ENCODE data around the gene CD63. TPM values are rescaled to one million over a fixed set of nuclear protein-coding genes. Genes with fewer than 3 reads are reported as not detected.
A peak's percentile ranks its signal among the peaks of the same experiment; 100 is the strongest.

Gene CD63
- total and polyA plus RNA-seq, 2 experiments from 2014 or later = 1,401 to 2,624 TPM

DNA sequence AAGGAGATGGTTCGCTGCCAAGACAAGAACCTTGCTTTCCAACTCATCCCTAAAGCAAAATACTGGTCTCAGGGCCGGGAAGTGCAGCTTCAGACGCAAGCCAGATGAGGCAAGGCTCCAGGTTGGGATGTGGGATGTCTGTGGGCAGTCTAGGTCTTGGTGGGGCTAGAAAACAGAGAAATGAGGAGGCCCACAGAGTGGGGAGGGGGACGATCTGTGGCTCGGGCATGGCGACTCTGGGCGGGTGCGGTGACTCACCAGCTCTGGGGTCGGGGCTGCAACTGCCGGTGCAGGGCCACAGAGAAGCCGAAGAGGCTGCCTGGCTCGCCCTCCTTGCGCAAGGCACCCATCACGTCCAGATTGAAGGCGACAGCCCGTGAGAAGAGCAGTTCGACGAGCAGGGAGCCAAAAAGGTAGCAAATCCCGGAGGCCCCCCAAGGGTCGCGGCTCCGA, 21.6 kb downstream of the CD63 start:
- DNase-seq (ENCODE audit: low spot score) = peak; percentile 56
- 4% methylated on average over 16 of the region's 22 CpGs for WGBS (ENCODE audit: low lambda C conversion rate, missing lambda C conversion rate)
- H3K27me3 ChIP-seq = peaks cover 51% of the 10 kb centered on the region
- H4K20me1 ChIP-seq (ENCODE audit: insufficient read depth, poor library complexity, severe bottlenecking) = no peaks in the 10 kb centered on the region
- no peaks in the 10 kb centered on the region for H3K79me2 ChIP-seq
- peak overlapping the region; percentile 98 for H3K4me2 ChIP-seq
- TF ChIP-seq EZH2 (IDR thresholded peaks at IDR 0.05; ENCODE audit: borderline replicate concordance) = no peak
- no peaks in the 10 kb centered on the region for H3K9me2 ChIP-seq (replicated peaks; ENCODE audit: insufficient read depth)
- no peaks in the 10 kb centered on the region for H3K4me1 ChIP-seq (ENCODE audit: insufficient read depth)
- H3K9me3 ChIP-seq (ENCODE audit: low read depth) = no peaks in the 10 kb centered on the region
- H2AFZ ChIP-seq = peak overlapping the region; percentile 76
- no peak overlapping the region for H3K27ac ChIP-seq
- H3K4me3 ChIP-seq = peak overlapping the region; percentile 42
- no peaks in the 10 kb centered on the region for H3K36me3 ChIP-seq (replicated peaks; ENCODE audit: insufficient read depth, low read depth)

- no peaks in the 10 kb centered on the region for H3K9me2 ChIP-seq (replicated peaks; ENCODE audit: insufficient read depth)
- no peaks in the 10 kb centered on the region for H3K4me1 ChIP-seq (ENCODE audit: insufficient read depth)
- no peak overlapping the region for H3K27ac ChIP-seq
- WGBS (ENCODE audit: low lambda C conversion rate, missing lambda C conversion rate) = 67% methylated on average over 2 of the region's 2 CpGs
- DNase-seq (ENCODE audit: low spot score) = no peak
- H3K9me3 ChIP-seq (ENCODE audit: low read depth) = no peaks in the 10 kb centered on the region
- no peaks in the 10 kb centered on the region for H4K20me1 ChIP-seq (ENCODE audit: insufficient read depth, poor library complexity, severe bottlenecking)
- peaks cover 51% of the 10 kb centered on the region for H3K27me3 ChIP-seq
- TF ChIP-seq EZH2phosphoT487 (IDR thresholded peaks at IDR 0.05; ENCODE audit: low read depth, severe bottlenecking, unreplicated experiment) = no peak
- no peak for TF ChIP-seq EZH2 (IDR thresholded peaks at IDR 0.05; ENCODE audit: borderline replicate concordance)
- no peak for TF ChIP-seq CTCF (IDR thresholded peaks at IDR 0.05; ENCODE audit: poor library complexity)
- no peaks in the 10 kb centered on the region for H3K79me2 ChIP-seq
- no peaks in the 10 kb centered on the region for H3K36me3 ChIP-seq (replicated peaks; ENCODE audit: insufficient read depth, low read depth)
- no peak overlapping the region for H3K4me3 ChIP-seq
- H2AFZ ChIP-seq = no peak overlapping the region
- peak overlapping the region; percentile 98 for H3K4me2 ChIP-seq
Measured at GRCh38 chr12:55706568-55707218, 22.1 kb downstream of the CD63 start.

DNA sequence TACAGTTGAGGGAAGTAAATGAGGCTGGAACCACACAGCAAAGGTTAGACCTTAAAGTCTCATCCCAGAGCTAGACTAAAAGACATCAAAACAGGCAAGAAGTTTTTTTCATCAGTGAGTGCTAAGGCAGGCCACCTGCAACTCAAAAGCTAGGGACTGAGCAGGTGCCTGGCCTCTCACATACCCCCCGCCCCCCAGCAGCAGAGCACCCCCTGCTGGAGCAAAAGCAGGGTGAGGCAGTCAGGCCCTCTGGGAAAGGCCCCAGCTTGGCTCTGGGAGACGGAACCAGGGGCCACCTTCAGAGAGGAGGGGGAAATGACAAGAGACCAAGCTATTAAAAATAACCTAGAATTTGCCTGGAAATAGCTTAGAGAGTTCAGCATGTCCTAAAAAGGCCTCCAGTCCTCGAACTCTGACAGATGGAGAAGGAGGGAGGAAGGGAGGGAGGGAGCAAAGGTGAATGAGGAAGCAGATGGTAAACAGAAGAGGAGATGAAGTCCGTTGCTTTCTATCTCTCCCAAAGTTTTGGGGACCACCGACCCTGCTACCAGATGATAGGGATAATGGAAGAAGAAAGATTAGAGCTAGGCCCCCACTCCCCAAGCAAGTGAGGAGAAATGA, 22.9 kb downstream of the CD63 start:
- Histone ChIP-seq H3K27ac (no peak overlapping the region), H3K79me2 (no peaks in the 10 kb centered on the region), H3K36me3 (replicated peaks; ENCODE audit: insufficient read depth, low read depth) (no peaks in the 10 kb centered on the region), H3K4me2 (peak overlapping the region; percentile 98), H2AFZ (no peak overlapping the region), H3K9me3 (ENCODE audit: low read depth) (no peaks in the 10 kb centered on the region), H4K20me1 (ENCODE audit: insufficient read depth, poor library complexity, severe bottlenecking) (no peaks in the 10 kb centered on the region), H3K4me1 (ENCODE audit: insufficient read depth) (no peaks in the 10 kb centered on the region), H3K27me3 (peaks cover 50% of the 10 kb centered on the region), H3K4me3 (no peak overlapping the region), H3K9me2 (replicated peaks; ENCODE audit: insufficient read depth) (no peaks in the 10 kb centered on the region)
- WGBS (ENCODE audit: low lambda C conversion rate, missing lambda C conversion rate) = 54% methylated on average over 5 of the region's 5 CpGs
- TF ChIP-seq CTCF (IDR thresholded peaks at IDR 0.05; ENCODE audit: poor library complexity) = peak; percentile 29
- no peak for TF ChIP-seq EZH2 (IDR thresholded peaks at IDR 0.05; ENCODE audit: borderline replicate concordance)
- no peak for DNase-seq (ENCODE audit: low spot score)

Measured in hepatocyte (in vitro differentiated cells).